ENCODE data around the gene ING1.

DNA sequence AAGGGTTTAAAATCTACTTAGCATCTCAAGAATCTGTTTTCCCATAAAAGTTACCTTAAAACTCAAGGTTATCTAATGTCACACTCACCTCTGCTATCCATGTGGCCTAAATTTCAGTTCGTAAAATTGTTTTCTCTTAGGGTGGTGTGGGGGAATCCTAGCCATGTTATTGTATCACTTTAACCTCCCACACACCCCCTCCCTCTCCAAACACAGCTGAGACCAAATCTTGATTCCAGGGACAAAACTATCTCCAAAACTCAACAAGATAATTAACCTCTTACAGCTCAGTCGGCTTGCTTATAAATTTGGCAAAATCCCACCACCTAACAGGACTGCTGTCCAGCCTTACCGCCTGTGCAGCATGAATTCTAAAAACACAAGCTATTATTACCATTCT is 11.4 kb upstream of the ING1 start:
- TF ChIP-seq POLR2A (IDR thresholded peaks at IDR 0.05) (no peak), CTCF (IDR thresholded peaks at IDR 0.05) (no peak), POLR2AphosphoS5 (IDR thresholded peaks at IDR 0.05) (no peak)

Measured in breast epithelium (tissue), 3 donors.